ENCODE measurements around the gene CLDN15. TPM values are rescaled to one million over a fixed set of nuclear protein-coding genes. Genes with fewer than 3 reads are reported as not detected.
"Not testable (repeated sequence)": the region's sequence is repeated elsewhere in the genome, so short reads cannot be mapped to it uniquely, and the experiment has no call there.

Gene CLDN15
- total and polyA plus RNA-seq, 2 donors (not counting 1 experiment from before 2014, with no cell fraction given), result 31.1 to 42.1 TPM

DNA sequence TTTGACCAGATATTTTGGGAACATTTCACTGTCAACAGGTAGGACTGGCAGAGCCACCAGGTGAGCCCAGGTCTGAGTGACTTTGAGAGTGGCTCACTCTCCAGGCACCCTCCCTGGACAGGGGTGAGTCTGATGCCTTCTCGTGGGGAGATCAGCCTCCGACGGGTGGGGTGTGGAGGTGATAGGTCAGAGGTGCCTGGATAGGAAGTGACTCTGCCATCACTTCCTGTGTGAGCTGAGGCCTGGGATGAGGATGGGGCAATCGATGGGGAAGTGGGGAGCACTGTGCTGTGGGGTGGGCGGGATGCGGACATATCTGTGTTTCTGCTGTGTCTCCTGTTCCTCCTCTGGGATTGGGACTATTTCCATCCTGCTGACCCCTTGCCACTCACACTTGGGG lies 49.4 kb upstream of the CLDN15 start:
- peaks cover 0 to 13% of the 10 kb centered on the region in 2 donors for H3K4me1 ChIP-seq (ENCODE audit: control insufficient read depth in 2 of 2, insufficient read depth in 2 of 2, low read length in 2 of 2)
- ChIA-PET POLR2A (no interaction called here), CTCF (no interaction called here)
- TF ChIP-seq, protein P1, sequence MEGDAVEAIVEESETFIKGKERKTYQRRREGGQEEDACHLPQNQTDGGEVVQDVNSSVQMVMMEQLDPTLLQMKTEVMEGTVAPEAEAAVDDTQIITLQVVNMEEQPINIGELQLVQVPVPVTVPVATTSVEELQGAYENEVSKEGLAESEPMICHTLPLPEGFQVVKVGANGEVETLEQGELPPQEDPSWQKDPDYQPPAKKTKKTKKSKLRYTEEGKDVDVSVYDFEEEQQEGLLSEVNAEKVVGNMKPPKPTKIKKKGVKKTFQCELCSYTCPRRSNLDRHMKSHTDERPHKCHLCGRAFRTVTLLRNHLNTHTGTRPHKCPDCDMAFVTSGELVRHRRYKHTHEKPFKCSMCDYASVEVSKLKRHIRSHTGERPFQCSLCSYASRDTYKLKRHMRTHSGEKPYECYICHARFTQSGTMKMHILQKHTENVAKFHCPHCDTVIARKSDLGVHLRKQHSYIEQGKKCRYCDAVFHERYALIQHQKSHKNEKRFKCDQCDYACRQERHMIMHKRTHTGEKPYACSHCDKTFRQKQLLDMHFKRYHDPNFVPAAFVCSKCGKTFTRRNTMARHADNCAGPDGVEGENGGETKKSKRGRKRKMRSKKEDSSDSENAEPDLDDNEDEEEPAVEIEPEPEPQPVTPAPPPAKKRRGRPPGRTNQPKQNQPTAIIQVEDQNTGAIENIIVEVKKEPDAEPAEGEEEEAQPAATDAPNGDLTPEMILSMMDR (IDR thresholded peaks at IDR 0.05), result no peak
- TF ChIP-seq EZH2 (IDR thresholded peaks at IDR 0.05; ENCODE audit: borderline replicate concordance, insufficient read depth, low read depth, low read length, poor library complexity, severe bottlenecking), result no peak
- H3K9me3 Mint-ChIP-seq (ENCODE audit: insufficient read depth), result no peaks in the 10 kb centered on the region
- H3K4me2 ChIP-seq (replicated peaks; ENCODE audit: low read depth, low read length, poor library complexity, severe bottlenecking), result no peak overlapping the region
- H3K36me3 ChIP-seq (replicated peaks in 1 of 2; ENCODE audit: control extremely low read depth in 1 of 2, control insufficient read depth in 1 of 2, extremely low read depth in 1 of 2, insufficient read depth in 2 of 2, low read length in 1 of 2), result no peaks in the 10 kb centered on the region
- ATAC-seq (ENCODE audit: low read depth) (no peak), DNase-seq (no peak)
- no peaks in the 10 kb centered on the region for H4K20me1 ChIP-seq (ENCODE audit: control insufficient read depth, insufficient read depth, low read length, poor library complexity, severe bottlenecking)
- no peak overlapping the region for H3K27ac ChIP-seq (ENCODE audit: low read length in 2 of 2)
- intact Hi-C loops (cut with micrococcal nuclease), result no loop called here
- H3K9me3 ChIP-seq (ENCODE audit: control extremely low read depth in 1 of 3, control insufficient read depth in 2 of 3, insufficient read depth in 1 of 3, low read length in 2 of 3), result no peaks in the 10 kb centered on the region
- H2AFZ ChIP-seq (ENCODE audit: insufficient read depth, low read depth, low read length, poor library complexity, severe bottlenecking), result no peak overlapping the region
- no peak overlapping the region for H3K9ac ChIP-seq (ENCODE audit: low read length)
- H3K4me1 Mint-ChIP-seq, result peaks cover 19% of the 10 kb centered on the region
- peaks cover 0 to 6% (median 2%) of the 10 kb centered on the region in 4 experiments for H3K27me3 ChIP-seq (replicated peaks in 1 of 4; ENCODE audit: control extremely low read depth in 1 of 4, control insufficient read depth in 3 of 4, insufficient read depth in 4 of 4, low read length in 3 of 4)
- H3K79me2 ChIP-seq (ENCODE audit: control insufficient read depth, insufficient read depth, low read length), result no peaks in the 10 kb centered on the region
- WGBS (ENCODE audit: insufficient coverage), result 38% methylated on average over 3 of the region's 6 CpGs
- peaks cover 10% of the 10 kb centered on the region for H3K27me3 Mint-ChIP-seq
- H3K4me3 Mint-ChIP-seq, result no peak overlapping the region
- H3K4me3 ChIP-seq (ENCODE audit: control extremely low read depth in 1 of 5, extremely low read depth in 1 of 5, insufficient read depth in 1 of 5, low read depth in 2 of 5, low read length in 4 of 5), result no peak overlapping the region
- H3K27ac Mint-ChIP-seq, result no peak overlapping the region

DNA sequence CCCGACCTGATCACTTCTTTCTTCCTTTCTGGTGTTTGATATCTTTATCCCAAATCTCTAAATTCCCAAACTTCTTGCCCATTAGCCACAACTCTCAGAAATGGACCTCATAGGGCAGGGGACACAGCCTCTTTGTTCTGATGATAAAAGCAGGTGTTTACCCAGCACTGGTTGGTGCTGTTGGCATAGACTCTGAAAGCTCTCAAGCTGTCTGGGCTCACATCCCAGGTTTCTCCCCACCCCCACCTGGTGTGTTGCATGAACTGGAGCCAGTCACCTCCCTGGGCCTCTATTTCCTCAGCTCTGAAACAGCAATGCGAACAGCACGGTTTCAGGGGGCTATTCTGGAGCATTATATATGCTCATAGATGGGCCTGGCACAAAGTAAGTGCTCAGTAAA lies 48.3 kb upstream of the CLDN15 start:
- H3K79me2 ChIP-seq (ENCODE audit: control insufficient read depth, insufficient read depth, low read length); H3K4me3 Mint-ChIP-seq; H3K4me3 ChIP-seq (ENCODE audit: control extremely low read depth in 1 of 5, extremely low read depth in 1 of 5, insufficient read depth in 1 of 5, low read depth in 2 of 5, low read length in 4 of 5); H3K27me3 ChIP-seq (replicated peaks in 1 of 4; ENCODE audit: control extremely low read depth in 1 of 4, control insufficient read depth in 3 of 4, insufficient read depth in 4 of 4, low read length in 3 of 4); H3K27me3 Mint-ChIP-seq; H2AFZ ChIP-seq (ENCODE audit: insufficient read depth, low read depth, low read length, poor library complexity, severe bottlenecking); H4K20me1 ChIP-seq (ENCODE audit: control insufficient read depth, insufficient read depth, low read length, poor library complexity, severe bottlenecking); DNase-seq; H3K4me2 ChIP-seq (replicated peaks; ENCODE audit: low read depth, low read length, poor library complexity, severe bottlenecking); POLR2A ChIA-PET; H3K27ac Mint-ChIP-seq; intact Hi-C loops (cut with micrococcal nuclease); H3K9me3 Mint-ChIP-seq (ENCODE audit: insufficient read depth); ATAC-seq (ENCODE audit: low read depth); H3K27ac ChIP-seq (ENCODE audit: low read length in 2 of 2); H3K9ac ChIP-seq (ENCODE audit: low read length); H3K36me3 ChIP-seq (replicated peaks in 1 of 2; ENCODE audit: control extremely low read depth in 1 of 2, control insufficient read depth in 1 of 2, extremely low read depth in 1 of 2, insufficient read depth in 2 of 2, low read length in 1 of 2); H3K9me3 ChIP-seq (ENCODE audit: control extremely low read depth in 1 of 3, control insufficient read depth in 2 of 3, insufficient read depth in 1 of 3, low read length in 2 of 3): not testable (repeated sequence)
- CTCF ChIA-PET, result interaction anchor here (0.6 to 3.1 kb wide), 3 partner anchors 142 to 580 kb away, joined by 3 to 16 read pairs (median 3); no protein-coding TSS in a partner anchor
- WGBS (ENCODE audit: insufficient coverage), result 100% methylated on average over 1 of the region's 3 CpGs
- H3K4me1 Mint-ChIP-seq, result peaks cover 19% of the 10 kb centered on the region
- peaks cover 0 to 13% of the 10 kb centered on the region in 2 donors for H3K4me1 ChIP-seq (ENCODE audit: control insufficient read depth in 2 of 2, insufficient read depth in 2 of 2, low read length in 2 of 2)

Measured in B cell (primary cell).